ENCODE data around the gene TYW1B.
A peak's percentile ranks its signal among the peaks of the same experiment; 100 is the strongest.
"Not testable (repeated sequence)": the region's sequence is repeated elsewhere in the genome, so short reads cannot be mapped to it uniquely, and the experiment has no call there.

Gene TYW1B

GRCh38 chr7:72816370-72817157 is 11.4 kb downstream of the TYW1B start:
- DNase-seq: not testable (repeated sequence)

GRCh38 chr7:72810437-72810836 is 17.6 kb downstream of the TYW1B start:
- DNase-seq: not testable (repeated sequence)

- not testable (repeated sequence) for DNase-seq
These were observed 19.5 kb downstream of the TYW1B start for GRCh38 chr7:72808511-72808910.

DNA sequence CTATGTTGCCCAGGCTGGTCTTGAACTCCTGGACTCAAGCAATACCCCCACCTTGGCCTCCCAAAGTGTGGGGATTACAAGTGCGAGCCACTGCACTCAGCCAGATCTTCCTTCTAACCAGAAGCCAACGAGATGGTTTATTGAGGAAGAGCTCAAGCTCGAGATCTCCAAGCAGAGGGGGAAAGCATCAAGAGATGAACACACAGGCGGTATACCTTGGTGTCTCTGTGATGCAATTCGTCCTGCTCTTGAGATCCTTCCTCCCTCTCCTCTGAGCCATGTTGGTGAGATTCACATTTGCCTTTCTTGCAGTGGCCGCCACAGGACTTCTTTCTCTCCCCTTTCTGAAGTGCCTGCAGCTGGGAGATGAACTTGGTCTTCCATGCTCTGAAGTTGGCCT is 21.1 kb downstream of the TYW1B start:
- not testable (repeated sequence) for DNase-seq

DNA sequence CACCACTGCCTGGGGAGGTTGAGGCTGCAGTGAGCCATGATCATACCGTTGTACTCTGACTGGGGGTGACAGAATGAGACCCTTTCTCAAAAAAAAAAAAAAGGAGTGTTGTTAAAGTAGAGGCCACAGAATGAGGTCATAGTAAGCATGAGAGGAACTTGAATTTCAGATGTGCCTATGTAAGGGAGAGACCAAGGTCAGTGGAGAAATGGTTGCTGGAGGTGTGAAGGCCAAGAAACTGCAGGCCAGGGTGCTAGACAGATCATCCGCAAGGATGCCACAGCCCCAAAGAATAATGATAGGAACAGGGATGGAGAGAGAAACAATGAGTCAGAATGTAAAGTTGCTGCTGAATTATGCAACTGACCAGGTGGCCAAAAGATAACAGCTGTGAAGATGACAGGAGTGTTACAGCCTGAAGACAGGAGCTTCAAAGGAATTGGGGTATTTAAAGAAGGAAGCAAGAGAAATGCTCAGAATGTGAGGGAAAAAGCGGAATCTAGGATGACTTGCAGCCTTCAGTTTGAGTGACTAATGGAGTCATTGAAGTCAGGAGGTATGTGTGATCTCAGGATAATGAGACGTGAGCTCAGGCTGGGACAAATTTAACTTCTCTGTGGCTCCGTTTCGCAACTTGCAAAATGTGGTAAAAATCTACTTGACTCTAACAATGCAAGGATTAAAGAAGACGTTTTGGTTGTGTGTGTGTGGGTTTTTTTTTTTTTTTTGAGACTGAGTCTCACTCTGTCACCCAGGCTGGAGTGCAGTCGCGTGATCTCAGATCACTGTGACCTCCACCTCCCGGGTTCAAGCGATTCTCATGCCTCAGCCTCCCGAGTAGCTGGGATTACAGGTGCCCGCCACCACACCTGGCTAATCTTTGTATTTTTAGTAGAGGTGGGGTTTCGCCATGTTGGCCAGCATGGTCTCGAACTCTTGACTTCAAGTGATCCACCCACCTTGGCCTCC is 22.2 kb downstream of the TYW1B start:
- no peak for DNase-seq

GRCh38 chr7:72803778-72804177 is 24.2 kb downstream of the TYW1B start:
- not testable (repeated sequence) for DNase-seq

GRCh38 chr7:72801564-72801963 is 26.4 kb downstream of the TYW1B start:
- not testable (repeated sequence) for DNase-seq

DNA sequence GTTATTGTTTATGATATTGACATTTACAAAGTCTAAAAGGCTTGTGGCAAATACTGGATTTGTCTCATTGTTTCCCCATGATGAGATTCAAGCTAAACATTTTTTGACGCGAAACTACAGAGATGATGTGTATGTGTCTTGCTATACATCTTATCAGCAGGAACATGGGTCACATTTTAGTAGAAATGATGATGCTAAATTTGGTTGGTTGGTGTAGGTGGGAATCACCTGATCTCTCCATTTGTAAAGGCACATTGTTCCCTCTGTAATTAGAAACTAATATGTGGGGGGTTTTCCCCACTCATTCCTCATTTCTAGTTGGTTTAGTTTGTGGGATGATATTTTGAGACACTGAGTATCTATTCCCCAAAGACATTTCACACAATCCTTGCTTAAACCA is 32.6 kb downstream of the TYW1B start:
- DNase-seq: not testable (repeated sequence)

GRCh38 chr7:72793791-72794190 is 34.2 kb downstream of the TYW1B start:
- no peak for DNase-seq

DNA sequence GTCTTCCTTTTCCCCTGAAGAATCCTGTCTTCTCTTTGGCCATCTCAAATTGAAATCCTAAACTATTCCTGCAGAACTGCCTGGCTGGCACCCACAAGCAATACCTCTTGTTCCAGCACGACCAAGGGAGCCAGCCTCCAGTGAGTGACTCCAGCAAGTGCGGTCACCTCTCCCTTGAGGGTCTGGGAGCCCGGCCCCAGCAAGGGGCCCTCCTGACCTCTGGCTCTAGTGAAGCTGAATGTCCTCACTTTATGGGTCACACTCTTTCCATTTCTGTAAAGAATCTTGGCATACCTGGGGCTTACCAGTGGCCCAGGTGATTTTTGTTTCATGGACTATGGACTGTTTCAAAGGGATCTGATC is 37.3 kb downstream of the TYW1B start:
- DNase-seq: not testable (repeated sequence)

GRCh38 chr7:72790048-72790697 is 37.8 kb downstream of the TYW1B start:
- not testable (repeated sequence) for DNase-seq

DNA sequence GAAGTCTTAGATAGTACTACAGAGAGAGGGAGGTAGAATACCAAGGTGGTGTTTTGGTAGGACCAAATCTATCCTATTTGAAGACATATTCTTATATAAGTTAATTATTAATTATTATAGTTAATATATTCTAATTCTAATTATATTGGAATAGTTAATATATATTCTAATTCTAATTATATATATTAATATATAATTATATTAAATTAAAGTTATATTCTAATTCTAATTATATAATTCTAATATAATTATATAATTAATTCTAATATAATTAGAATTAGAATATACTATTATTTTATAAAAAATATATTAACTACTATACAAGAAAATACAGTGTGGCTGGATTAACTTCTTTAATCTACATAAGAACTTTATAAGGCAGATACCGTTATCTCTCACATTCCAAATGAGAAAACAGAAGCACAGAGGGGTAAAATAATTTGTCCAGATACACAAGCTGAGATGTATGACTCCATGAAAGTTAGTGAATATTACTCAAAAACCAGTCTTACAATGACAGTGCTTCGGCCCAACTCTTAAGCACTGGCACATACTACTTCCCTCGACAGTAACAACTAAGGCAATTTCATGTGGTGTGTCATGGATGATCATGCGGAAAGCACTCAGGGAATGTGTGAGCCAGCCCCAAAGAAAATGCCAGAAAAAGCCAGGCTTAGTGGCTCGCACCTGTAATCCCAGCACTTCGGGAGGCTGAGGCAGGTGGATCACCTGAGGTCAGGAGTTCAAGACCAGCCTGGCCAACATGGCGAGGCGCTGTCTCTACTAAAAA is 42.6 kb downstream of the TYW1B start:
- no peak for DNase-seq

- DNase-seq: not testable (repeated sequence)
These were observed 44.2 kb downstream of the TYW1B start for GRCh38 chr7:72783601-72784370.

- no peak for DNase-seq
These were observed 46.4 kb downstream of the TYW1B start for GRCh38 chr7:72781631-72782030.

DNA sequence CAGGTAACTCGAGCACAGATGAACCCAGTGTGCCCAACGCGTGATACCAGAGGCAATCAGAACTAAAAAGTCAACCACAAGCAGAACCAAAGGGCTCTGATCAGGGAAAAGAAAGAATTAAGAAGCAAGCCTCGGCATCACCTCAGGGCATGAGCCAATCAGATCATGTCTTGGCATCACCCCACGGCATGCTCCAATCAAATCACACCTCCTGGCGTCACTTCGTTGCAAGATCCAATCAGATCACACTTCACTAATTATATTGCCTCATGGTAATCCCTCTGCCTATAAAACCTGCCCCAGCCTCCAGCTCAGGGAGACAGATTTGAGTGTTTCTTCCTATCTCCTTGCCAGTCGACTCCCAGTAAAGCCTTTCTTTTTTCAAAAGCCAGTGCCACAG is 46.8 kb downstream of the TYW1B start:
- no peak for DNase-seq

DNA sequence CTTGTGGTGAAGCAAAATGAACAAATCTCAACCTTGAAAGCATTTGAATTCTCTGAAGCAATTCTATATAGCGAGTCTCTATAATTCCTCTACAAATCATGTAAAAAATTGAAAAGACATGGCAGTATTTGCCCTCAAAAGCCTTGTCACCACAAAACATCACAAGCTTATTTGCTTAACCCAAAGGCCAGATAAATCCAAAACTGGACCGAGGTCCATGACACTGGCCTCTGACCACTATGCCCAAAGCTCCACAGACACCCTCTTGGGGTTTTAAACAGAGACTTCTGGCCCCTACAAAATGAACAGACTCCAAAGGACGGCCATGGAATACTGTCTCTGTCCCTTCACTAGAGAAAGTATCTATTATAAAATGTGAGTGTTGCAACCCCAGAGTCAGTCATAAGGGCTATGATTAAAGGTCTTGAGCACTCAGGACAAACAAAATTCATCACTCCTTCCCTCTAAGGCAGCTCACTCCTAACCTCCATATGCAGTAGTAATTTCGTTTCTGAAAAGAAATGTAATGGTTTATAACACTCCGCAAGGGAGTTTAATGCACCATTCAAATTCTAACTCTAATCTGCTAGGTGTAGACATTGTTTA is 47.6 kb downstream of the TYW1B start:
- not testable (repeated sequence) for DNase-seq

DNA sequence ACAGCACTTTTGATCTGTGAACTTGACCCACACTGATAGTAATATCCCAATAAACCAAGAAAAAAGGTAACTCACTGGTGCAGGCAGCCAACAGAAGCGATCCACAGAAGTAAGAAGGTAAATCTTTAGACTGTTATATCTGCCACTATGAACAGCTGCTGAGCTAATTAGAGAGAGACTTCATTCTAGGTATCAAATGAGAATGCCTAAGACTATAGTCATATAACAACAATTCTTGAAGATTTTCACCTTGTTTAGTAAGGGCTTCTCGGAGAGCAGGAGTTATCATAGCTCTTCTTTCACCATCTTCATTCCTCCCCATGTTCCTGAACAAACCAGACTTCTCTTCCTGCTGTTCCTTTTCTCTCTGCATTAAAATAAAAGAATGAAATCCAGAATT is 50.8 kb downstream of the TYW1B start:
- not testable (repeated sequence) for DNase-seq

DNA sequence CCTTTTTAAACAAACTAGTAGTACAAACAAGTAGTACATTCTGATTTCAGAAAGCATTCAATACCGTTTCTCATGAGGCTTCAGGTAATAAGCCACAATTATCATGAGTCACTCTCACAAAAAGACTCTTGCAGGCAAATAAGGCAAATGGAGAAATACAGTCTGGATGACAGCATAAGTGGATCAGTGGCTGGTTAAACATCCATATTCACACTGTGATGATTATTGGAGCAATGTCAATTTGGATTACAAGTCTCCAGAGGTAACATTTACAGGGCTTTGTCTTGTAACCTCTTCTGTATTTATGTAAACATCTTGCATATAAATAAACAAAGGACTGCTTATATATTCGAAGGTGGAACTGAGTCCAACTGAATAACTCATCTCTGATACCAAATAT is 55.4 kb downstream of the TYW1B start:
- DNase-seq: peak; percentile 77

DNA sequence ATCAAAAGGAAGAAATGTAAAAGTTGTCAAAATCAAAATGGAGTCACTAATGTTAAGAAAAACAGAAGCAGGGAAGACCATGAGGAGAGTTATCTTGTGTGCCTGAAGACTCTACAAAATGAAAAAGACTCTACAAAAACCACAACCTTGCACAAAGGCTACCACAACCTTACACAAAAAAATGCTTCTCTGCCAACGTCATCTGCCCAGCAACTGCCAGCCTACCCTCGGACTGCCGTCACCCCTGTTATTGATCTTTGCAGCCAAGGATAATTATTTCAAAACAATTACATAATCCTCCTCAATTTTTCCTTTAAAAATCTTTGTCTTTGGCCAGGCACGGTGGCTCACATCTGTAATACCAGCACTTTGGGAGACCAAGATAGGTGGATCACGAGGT is 61.0 kb downstream of the TYW1B start:
- DNase-seq: not testable (repeated sequence)

- no peak for DNase-seq
These were observed 67.4 kb downstream of the TYW1B start for GRCh38 chr7:72760602-72761001.

- DNase-seq: no peak
These were observed 73.7 kb downstream of the TYW1B start for GRCh38 chr7:72754312-72754711.

Measured in NCI-H1436 treated with DMSO at 0.1 percent for 48 hours (cell line).